MM.1S (cell line): ENCODE measurements around the gene RHBG.

Experiments
- DNase-seq: peaks from one replicate; pipeline ENCODE4 v3.0.0-alpha.2; 2015
- H2AFZ ChIP-seq: fragments of 300-600 bp; sonication (generic); 2 replicates; pipeline ENCODE4 v1.6.0; 2016; ENCODE audit warnings: antibody characterized with exemption, low read length
- H3F3A ChIP-seq: fragments of 300-600 bp; sonication (generic); 2 replicates; pipeline ENCODE4 v1.6.1; 2016; ENCODE audit warnings: mild to moderate bottlenecking, antibody characterized with exemption, low read length, moderate library complexity, mixed read lengths; ENCODE audit not compliant: insufficient read depth
- H3K27ac ChIP-seq: fragments of 300-600 bp; sonication (generic); 2 replicates; pipeline ENCODE4 v1.5.1; 2016; ENCODE audit warnings: mild to moderate bottlenecking, low read length
- H3K27me3 ChIP-seq: fragments of 300-600 bp; sonication (generic); replicated peaks from 2 replicates; pipeline ENCODE4 v1.6.0; 2016; ENCODE audit warnings: low read length; ENCODE audit not compliant: insufficient read depth
- H3K36me3 ChIP-seq: fragments of 300-600 bp; sonication (generic); replicated peaks from 2 replicates; pipeline ENCODE4 v1.6.1; 2016; ENCODE audit warnings: mild to moderate bottlenecking, low read length, mixed read lengths; ENCODE audit not compliant: insufficient read depth
- H3K4me1 ChIP-seq: fragments of 300-600 bp; sonication (generic); 2 replicates; pipeline ENCODE4 v1.6.1; 2016; ENCODE audit warnings: low read length, mixed read lengths
- H3K4me2 ChIP-seq: fragments of 300-600 bp; sonication (generic); 2 replicates; pipeline ENCODE4 v1.6.0; 2016; ENCODE audit warnings: low read depth, low read length
- H3K4me3 ChIP-seq: fragments of 300-600 bp; sonication (generic); 2 replicates; pipeline ENCODE4 v1.5.1; 2016; ENCODE audit warnings: low read length, mixed read lengths
- H3K79me2 ChIP-seq: fragments of 300-600 bp; sonication (generic); 2 replicates; pipeline ENCODE4 v1.6.1; 2016; ENCODE audit warnings: mixed run types, low read length, mixed read lengths
- H3K9ac ChIP-seq: fragments of 300-600 bp; sonication (generic); 2 replicates; pipeline ENCODE4 v1.6.1; 2016; ENCODE audit warnings: low read length, mixed read lengths
- H3K9me2 ChIP-seq: fragments of 300-600 bp; sonication (generic); replicated peaks from 2 replicates; pipeline ENCODE4 v1.6.1; 2016; ENCODE audit warnings: mild to moderate bottlenecking, low read length, mixed read lengths; ENCODE audit not compliant: insufficient read depth
- H3K9me3 ChIP-seq: fragments of 300-600 bp; sonication (generic); replicated peaks from 2 replicates; pipeline ENCODE4 v1.6.1; 2016; ENCODE audit warnings: mild to moderate bottlenecking, low read length, mixed read lengths; ENCODE audit not compliant: insufficient read depth
- H4K20me1 ChIP-seq: fragments of 300-600 bp; sonication (generic); 2 replicates; pipeline ENCODE4 v1.6.1; 2016; ENCODE audit warnings: mild to moderate bottlenecking, low read length, moderate library complexity, mixed read lengths; ENCODE audit not compliant: insufficient read depth
- EZH2 ChIP-seq: fragments of 300-600 bp; sonication (generic); optimal IDR thresholded peaks from 2 replicates; pipeline ENCODE3; 2017; ENCODE audit warnings: low read depth, mild to moderate bottlenecking, antibody characterized with exemption, low read length, mixed read lengths
- EZH2phosphoT487 ChIP-seq: fragments of 300-600 bp; sonication (generic); IDR thresholded peaks from 2 replicates; pipeline ENCODE4 v1.6.1; 2018; ENCODE audit warnings: antibody characterized with exemption, low read length
- TF ChIP-seq, protein P1 (sequence below): fragments of 300-600 bp; sonication (generic); IDR thresholded peaks from 2 replicates; pipeline ENCODE4 v1.5.1; 2016; ENCODE audit warnings: antibody characterized with exemption, low read length, mixed read lengths

The RHBG gene

GRCh38 chr1:156423422-156424352, 54.7 kb downstream of the RHBG start:
- Histone ChIP-seq H3F3A (peaks cover 13% of the 10 kb centered on the region; the same call in 1 of the 2 replicates), H3K9me2 (no peaks in the 10 kb centered on the region), H3K27me3 (peaks cover 81% of the 10 kb centered on the region), H3K4me3 (no peak overlapping the region), H3K4me2 (no peak overlapping the region), H3K27ac (no peak overlapping the region), H3K36me3 (no peaks in the 10 kb centered on the region), H2AFZ (no peak overlapping the region), H3K9me3 (no peaks in the 10 kb centered on the region), H3K4me1 (0 out of 2 replicates have a peak, but pooled peaks cover 4% of the 10 kb centered on the region), H4K20me1 (no peaks in the 10 kb centered on the region), H3K9ac (no peak overlapping the region), H3K79me2 (no peaks in the 10 kb centered on the region)
- DNase-seq, result no peak
- TF ChIP-seq, protein P1, sequence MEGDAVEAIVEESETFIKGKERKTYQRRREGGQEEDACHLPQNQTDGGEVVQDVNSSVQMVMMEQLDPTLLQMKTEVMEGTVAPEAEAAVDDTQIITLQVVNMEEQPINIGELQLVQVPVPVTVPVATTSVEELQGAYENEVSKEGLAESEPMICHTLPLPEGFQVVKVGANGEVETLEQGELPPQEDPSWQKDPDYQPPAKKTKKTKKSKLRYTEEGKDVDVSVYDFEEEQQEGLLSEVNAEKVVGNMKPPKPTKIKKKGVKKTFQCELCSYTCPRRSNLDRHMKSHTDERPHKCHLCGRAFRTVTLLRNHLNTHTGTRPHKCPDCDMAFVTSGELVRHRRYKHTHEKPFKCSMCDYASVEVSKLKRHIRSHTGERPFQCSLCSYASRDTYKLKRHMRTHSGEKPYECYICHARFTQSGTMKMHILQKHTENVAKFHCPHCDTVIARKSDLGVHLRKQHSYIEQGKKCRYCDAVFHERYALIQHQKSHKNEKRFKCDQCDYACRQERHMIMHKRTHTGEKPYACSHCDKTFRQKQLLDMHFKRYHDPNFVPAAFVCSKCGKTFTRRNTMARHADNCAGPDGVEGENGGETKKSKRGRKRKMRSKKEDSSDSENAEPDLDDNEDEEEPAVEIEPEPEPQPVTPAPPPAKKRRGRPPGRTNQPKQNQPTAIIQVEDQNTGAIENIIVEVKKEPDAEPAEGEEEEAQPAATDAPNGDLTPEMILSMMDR, result no peak
- TF ChIP-seq EZH2 (no peak), EZH2phosphoT487 (no peak)

DNA sequence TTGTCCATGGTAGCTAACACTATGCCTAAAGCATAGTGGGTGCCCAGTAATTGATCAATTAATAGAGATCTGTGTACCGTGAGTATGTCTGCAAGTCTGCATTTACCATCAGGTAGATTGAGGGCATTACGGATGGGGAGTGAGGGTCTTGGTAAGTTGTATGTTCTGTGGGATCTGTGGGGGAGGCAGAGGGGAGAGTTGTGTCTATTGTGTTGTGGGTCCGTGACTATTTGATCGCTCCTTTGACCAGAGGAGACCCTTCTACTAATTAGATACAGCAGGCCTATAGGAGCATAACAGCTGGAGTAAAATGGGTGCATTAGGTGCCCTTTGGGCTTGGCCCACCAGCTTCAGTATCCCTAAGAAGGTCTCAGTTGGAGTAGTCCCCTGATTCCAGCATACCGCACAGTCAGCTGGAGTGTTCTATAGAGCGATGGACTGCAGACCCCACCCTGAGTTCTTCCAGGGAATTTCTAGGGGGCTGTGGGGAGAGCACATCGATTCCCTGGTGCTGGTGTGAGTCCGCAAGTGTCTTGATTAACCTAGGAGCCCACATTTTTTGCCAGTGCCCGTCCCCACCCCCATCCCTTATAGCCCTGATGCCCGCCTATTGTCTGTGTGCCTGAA, 55.9 kb downstream of the RHBG start:
- Histone ChIP-seq H3K36me3 (no peaks in the 10 kb centered on the region), H3K4me1 (0 out of 2 replicates have a peak, but pooled peaks cover 4% of the 10 kb centered on the region), H3K27me3 (peaks cover 93% of the 10 kb centered on the region), H3F3A (peaks cover 9% of the 10 kb centered on the region; the same call in 1 of the 2 replicates), H2AFZ (no peak overlapping the region), H3K9me2 (no peaks in the 10 kb centered on the region), H3K4me3 (no peak overlapping the region), H3K9me3 (no peaks in the 10 kb centered on the region), H3K79me2 (no peaks in the 10 kb centered on the region), H4K20me1 (no peaks in the 10 kb centered on the region), H3K9ac (no peak overlapping the region), H3K27ac (no peak overlapping the region), H3K4me2 (no peak overlapping the region)
- DNase-seq, result no peak
- TF ChIP-seq EZH2 (no peak), EZH2phosphoT487 (no peak)
- TF ChIP-seq, protein P1, result no peak

DNA sequence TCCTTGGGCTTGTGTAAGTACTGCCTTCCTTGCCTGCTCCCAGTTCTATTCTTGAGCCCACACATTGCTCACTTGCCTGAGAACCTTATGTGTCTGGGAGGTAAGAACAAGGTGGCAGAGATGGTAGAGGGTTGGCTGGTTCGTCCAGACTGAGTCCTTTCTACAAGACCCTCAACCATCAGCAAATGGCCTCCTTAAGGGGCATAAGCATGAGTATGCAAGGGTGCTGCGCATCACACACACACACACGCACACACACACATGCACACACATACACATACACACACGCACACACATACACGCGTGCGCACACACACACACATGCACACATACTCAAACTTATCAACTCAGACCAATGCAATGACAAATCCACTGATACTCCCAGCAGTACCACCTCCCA, 56.9 kb downstream of the RHBG start:
- Histone ChIP-seq H3K9me3 (no peaks in the 10 kb centered on the region), H4K20me1 (no peaks in the 10 kb centered on the region), H3K4me3 (no peak overlapping the region), H3K36me3 (no peaks in the 10 kb centered on the region), H3K79me2 (no peaks in the 10 kb centered on the region), H3K9me2 (no peaks in the 10 kb centered on the region), H3K27ac (no peak overlapping the region), H3K27me3 (peaks cover 96% of the 10 kb centered on the region), H3K4me2 (no peak overlapping the region), H3K9ac (no peak overlapping the region), H3K4me1 (no peaks in the 10 kb centered on the region), H3F3A (0 out of 2 replicates have a peak, but pooled peaks cover 3% of the 10 kb centered on the region), H2AFZ (no peak overlapping the region)
- no peak for DNase-seq
- TF ChIP-seq EZH2 (no peak), EZH2phosphoT487 (no peak)
- TF ChIP-seq, protein P1, result no peak
